Middle frontal gyrus (tissue), 1 donor: ENCODE results near the gene CLDN4.
"Not testable (repeated sequence)": the region's sequence is repeated elsewhere in the genome, so short reads cannot be mapped to it uniquely, and the experiment has no call there.

ENCODE experiments used
- DNase-seq: peaks from one replicate; pipeline ENCODE4 v3.0.0-alpha.2; 2015; ENCODE audit warnings: low spot score; ENCODE audit errors: extremely low spot score

Gene CLDN4

DNA sequence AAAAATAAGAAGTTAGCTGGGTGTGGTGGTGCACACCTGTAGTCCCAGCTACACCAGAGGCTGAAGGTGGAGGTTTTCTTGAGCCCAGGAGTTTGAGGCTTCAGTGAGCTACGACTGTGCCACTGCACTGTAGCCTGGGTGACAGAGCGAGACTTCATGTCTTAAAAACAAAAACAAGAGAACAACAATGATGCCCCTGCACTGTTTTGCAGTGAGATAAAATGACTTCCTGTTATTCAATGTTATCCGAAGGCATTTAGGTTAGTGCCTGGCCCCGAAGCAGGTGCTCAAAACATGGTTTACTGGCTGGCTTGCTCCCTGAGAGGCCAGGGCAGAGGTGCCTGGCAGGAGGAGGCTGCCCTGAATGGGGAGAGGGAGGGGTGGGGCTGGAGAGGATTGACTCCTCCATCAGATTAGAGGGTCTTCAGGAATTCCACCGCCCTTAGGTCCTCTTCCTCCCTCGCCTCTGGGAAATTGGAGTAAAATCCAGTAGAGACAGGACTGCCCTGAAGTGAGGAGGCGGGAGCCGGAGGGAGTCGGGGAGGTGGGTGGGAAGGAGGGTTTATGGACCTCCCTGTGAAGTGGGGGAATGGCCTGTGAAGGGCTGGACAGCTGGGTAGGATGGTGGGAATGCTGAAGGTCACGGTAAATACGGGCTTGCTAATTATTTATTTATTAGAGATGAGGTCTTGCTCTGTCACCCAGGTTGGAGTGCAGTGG lies 6.8 kb upstream of the CLDN4 start:
- DNase-seq = no peak

DNA sequence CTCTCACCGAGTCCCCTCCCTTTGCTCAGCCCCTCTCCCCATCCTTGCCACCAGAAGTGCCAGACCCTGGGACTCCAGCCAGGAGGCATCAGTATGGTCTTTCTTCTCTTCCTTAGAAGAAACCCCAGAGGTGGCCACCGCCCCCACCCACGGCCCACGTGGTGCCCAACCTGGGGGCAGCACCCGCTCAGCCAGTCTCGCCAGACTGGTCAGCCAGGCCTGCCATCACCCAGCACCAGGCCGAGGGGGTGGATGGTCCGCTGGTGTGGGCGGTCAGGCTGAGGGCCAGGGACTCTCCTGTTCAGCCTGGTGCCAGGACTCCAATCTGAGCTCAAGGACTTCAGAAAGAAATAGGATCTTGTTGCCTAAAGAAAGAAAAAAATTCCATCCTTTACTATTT lies 5.8 kb upstream of the CLDN4 start:
- no peak for DNase-seq

DNA sequence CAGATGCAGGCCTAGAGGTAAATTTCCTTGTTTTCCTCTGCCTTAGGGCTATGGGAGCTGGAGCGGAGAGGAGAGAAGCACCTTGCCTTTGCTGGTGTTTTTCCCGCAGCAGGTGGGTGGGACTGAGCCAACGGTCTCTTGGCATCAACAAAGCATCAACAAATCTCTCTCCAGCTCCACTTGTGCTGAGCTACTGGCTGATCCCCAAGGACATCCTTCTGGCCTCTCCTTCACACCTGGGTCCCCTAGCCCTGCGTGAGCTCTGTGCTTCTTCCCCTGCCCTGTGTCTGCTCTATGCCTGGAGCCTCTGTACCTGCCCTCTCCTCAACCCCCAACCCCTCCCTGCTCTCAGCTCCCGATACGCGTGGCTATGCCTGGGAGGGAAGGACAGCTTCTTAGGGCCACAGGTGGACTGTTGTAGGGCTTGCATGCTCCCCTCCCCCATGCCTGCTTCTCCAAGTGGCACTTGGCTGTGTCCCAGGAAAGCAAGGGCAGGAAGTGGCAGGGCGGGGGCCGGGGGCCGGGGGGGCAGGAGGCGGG lies 3.2 kb upstream of the CLDN4 start:
- no peak for DNase-seq

- DNase-seq = no peak
These were observed 2.5 kb upstream of the CLDN4 start for GRCh38 chr7:73828107-73828803.

DNA sequence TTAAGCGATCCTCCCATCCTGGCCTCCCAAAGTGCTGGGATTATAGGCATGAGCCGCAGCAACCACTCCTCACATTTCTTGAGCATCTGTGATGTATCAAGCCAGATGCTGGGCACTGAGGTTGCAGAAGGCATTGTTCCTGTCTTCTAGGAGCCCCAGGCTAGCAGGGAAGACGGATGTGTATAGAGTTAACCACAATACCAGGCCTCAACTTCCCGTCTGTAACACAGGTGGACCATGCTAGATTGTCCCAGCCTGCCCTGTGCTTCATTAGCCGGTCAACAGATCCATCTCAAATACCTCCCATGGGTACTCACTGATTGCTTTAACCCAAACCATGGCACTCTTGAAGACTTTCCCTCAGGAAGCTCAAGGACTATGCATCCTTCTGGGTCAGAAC lies 1.8 kb upstream of the CLDN4 start:
- DNase-seq = no peak

DNA sequence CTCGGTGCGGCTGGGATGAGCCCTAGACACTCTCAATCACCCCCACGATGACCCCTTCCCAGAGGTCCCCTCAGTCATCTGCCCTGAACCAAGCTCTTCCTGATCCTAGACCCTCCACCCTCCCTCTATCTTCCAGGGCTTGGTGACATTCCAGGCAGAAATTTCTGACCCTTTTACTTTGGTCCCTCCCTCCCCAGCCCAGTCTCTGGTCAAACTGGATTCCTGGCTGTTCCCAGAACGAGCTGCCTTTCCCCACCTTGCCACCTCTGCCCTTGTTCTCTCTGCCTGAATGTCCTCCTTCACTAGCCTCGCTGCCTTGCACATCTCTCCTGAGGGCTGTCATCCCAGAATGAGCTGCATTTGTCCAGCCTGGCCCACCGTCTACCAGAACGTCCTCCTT lies 1.3 kb upstream of the CLDN4 start:
- DNase-seq = no peak

DNA sequence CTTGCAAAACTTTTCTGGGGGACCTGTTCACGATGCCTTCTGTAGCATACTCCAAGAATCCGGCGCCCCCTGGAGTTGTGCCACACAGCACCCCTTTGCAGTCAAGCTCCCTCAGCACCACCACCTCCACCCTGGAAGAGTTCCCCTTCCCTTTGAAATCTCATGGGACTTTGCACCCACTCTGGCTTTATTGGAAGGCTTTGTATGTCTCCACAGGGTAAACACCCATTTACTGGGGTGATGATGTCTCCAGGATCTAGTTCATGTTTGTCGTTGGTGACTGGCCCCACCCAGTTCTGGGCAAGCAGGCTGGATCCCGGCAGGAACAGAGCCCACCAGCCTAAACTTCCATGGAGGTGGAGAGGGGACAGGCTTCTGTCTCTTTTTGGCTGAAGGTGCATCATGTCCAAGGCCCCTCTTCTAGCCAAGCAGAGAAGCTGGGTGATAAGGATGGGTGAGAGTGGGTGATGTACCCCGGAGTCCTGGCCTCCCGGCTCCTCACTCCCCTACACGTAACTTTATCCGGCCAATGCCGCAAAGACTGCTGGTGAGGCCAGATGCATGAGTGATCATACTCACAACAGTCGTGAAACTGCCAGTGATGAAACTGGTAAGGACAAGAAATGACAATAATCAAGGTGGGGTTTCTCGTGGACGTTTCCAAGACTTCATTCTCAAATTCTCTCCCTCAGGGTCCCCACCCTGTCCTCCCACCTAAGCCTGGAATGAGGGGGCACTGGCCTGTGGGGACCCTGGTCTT lies 695 bp upstream of the CLDN4 start:
- DNase-seq = no peak

GRCh38 chr7:73831584-73831833 lies 713 bp downstream of the CLDN4 start:
- no peak for DNase-seq

DNA sequence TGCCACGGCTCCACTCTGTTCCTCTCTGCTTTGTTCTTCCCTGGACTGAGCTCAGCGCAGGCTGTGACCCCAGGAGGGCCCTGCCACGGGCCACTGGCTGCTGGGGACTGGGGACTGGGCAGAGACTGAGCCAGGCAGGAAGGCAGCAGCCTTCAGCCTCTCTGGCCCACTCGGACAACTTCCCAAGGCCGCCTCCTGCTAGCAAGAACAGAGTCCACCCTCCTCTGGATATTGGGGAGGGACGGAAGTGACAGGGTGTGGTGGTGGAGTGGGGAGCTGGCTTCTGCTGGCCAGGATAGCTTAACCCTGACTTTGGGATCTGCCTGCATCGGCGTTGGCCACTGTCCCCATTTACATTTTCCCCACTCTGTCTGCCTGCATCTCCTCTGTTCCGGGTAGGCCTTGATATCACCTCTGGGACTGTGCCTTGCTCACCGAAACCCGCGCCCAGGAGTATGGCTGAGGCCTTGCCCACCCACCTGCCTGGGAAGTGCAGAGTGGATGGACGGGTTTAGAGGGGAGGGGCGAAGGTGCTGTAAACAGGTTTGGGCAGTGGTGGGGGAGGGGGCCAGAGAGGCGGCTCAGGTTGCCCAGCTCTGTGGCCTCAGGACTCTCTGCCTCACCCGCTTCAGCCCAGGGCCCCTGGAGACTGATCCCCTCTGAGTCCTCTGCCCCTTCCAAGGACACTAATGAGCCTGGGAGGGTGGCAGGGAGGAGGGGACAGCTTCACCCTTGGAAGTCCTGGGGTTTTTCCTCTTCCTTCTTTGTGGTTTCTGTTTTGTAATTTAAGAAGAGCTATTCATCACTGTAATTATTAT lies 1.2 kb downstream of the CLDN4 start:
- DNase-seq = no peak

DNA sequence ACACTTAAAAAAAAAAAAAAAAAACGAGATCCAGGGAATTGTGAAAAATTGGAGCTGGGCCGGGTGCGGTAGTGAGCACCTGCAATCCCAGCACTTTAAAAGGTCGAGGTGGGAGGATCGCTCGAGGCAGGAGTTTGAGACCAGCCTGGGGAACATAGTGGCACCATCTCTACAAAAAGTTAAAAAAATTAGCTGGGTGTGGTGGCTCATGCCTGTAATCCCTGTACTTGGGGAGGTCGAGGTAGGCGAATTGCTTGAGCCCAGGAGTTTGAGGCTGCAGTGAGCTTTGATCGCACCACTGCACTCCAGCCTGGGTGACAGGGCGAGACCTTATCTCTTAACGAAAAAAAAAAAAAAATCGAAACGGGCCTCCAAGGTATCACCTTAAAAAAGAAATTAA lies 2.0 kb downstream of the CLDN4 start:
- DNase-seq = no peak

GRCh38 chr7:73833251-73833919 lies 2.6 kb downstream of the CLDN4 start:
- DNase-seq = no peak

GRCh38 chr7:73834626-73835191 lies 3.9 kb downstream of the CLDN4 start:
- no peak for DNase-seq

- not testable (repeated sequence) for DNase-seq
These were observed 6.4 kb downstream of the CLDN4 start for GRCh38 chr7:73837167-73837566.

- no peak for DNase-seq
These were observed 7.8 kb downstream of the CLDN4 start for GRCh38 chr7:73838642-73839041.

DNA sequence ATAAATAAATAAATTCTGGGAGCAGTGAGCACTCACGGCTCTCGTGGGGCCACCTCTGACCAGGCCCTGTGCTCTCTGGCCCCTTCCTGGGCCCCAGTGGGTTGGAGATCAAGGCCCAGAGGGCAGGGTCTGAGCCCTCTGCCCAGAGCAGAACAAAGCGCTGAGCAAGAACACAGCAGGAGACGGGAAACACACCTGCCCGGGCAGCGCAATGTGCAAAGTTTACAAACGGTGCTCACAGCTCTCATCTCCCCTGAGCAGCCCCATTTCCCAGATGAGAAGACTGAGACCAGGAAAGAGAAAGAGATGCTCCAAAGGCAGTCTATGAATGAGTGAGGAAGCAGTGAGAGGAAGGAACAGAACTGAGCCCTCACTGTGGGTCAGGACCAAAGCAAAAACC lies 8.5 kb downstream of the CLDN4 start:
- no peak for DNase-seq

GRCh38 chr7:73839743-73840714 lies 9.2 kb downstream of the CLDN4 start:
- DNase-seq = no peak

DNA sequence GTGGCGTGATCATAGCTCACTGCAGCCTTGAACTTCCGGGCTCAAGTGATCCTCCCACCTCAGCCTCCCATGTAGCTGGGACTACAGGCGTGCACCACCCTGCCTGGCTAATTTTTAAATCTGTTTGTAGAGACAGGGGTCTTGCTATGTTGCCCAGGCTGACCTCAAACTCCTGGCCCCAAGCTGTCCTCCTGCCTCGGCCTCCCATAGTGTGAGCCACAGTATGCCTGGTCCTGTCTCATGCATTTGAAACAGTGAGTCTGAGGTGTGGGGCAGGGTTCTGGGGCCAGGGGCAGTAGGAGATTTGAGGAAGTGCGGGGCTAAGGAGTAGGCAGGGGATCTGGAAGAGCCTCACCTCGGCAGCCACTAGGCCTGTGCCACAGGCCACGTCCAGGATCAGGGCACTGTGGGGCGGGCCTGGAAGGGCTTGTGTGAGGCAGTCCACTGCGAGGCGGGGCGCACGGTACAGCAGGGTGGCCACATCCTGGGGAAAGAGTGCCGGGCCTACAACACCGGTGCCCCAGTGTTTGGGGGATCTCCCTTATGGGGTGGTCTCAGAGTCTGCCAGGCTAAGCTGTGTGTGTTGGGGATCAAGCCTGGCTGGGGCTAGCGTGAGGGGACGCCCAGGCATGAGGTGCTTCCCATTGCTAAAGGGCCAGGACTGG lies 10.1 kb downstream of the CLDN4 start:
- DNase-seq = no peak

- no peak for DNase-seq
These were observed 10.9 kb downstream of the CLDN4 start for GRCh38 chr7:73841689-73842066.
